HepG2 (cell line): Measurements from ENCODE around the gene MYL3. TPM values are rescaled to one million over a fixed set of nuclear protein-coding genes. Genes with fewer than 3 reads are reported as not detected.
A peak's percentile ranks its signal among the peaks of the same experiment; 100 is the strongest.

Experiments used
- ATAC-seq: fragments of 200-7000 bp; cut with Tn5 transposase; 3 replicates; pipeline ENCODE4 v1.9.1; 2020; ENCODE audit warnings: mild to moderate bottlenecking, moderate library complexity
- BruUV-seq: library from RNA; stranded (reverse); fragments of 400-500 nt; replicated peaks from 2 replicates; lab custom pipeline; 2021; lab: Mats Ljungman, UMichigan
- CTCF ChIA-PET: fragments of 300-600 bp; formaldehyde crosslinking; extraction: SDS; loops from one replicate; lab custom pipeline; 2021; ENCODE audit warnings: low total read pairs, inconsistent platforms, low intra/inter-chr PET ratio; lab: Yijun Ruan, JAX
- POLR2A ChIA-PET: fragments of 350-600 bp; sonication (Branson Sonifier 250); formaldehyde crosslinking; loops from one replicate; lab custom pipeline; 2020; ENCODE audit warnings: antibody characterized with exemption, inconsistent platforms; lab: Yijun Ruan, JAX
- DNase-seq: peaks from one replicate; pipeline ENCODE4 v3.0.0-alpha.2; 2015; ENCODE audit warnings: low spot score
- FAIRE-seq: peaks from 3 replicates; lab custom pipeline; 2011; peaks lifted over from hg19 to GRCh38; lab: Jason Lieb, UNC
- H2AFZ ChIP-seq: one replicate; pipeline ENCODE4 v1.6.1; 2011; ENCODE audit warnings: low read length, inconsistent platforms
- H3K27ac ChIP-seq: fragments of 300-600 bp; 3 replicates; pipeline ENCODE4 v1.8.0; 2011; ENCODE audit warnings: mixed run types, mild to moderate bottlenecking, mixed read lengths, low read length, inconsistent platforms; ENCODE audit not compliant: insufficient read depth; ENCODE audit errors: extremely low read length
- H3K27me3 ChIP-seq, 2 experiments: fragments of 200-600 bp in 1 of 2; 2 replicates in 1 of 2; 3 replicates in 1 of 2; pipeline versions ENCODE4 v1.6.0 to v1.8.0; 2011; ENCODE audit warnings: low read length in 2 of 2, mild to moderate bottlenecking in 2 of 2, moderate library complexity in 2 of 2, inconsistent platforms in 1 of 2; ENCODE audit not compliant: insufficient read depth in 2 of 2, control insufficient read depth in 1 of 2
- H3K36me3 ChIP-seq, 2 experiments: fragments of 200-600 bp in 1 of 2; replicated peaks in 1 of 2; 2 replicates in 1 of 2; 3 replicates in 1 of 2; pipeline versions ENCODE4 v1.5.1 to v1.8.0; 2011; ENCODE audit warnings: low read length in 2 of 2, inconsistent platforms in 1 of 2; ENCODE audit not compliant: insufficient read depth in 2 of 2, control insufficient read depth in 1 of 2
- H3K4me1 ChIP-seq: 2 replicates; pipeline ENCODE4 v1.5.1; 2012; ENCODE audit warnings: low read length, inconsistent platforms; ENCODE audit not compliant: insufficient read depth
- H3K4me2 ChIP-seq: 2 replicates; pipeline ENCODE4 v1.6.0; 2011; ENCODE audit warnings: low read depth, low read length, inconsistent platforms
- H3K4me3 ChIP-seq, 3 experiments: fragments of 200-600 bp in 1 of 3; sonication (generic), shearing (Covaris generic) in 1 of 3; replicated peaks in 1 of 3; 2 replicates each; pipeline ENCODE4 v1.5.1; 2011 to 2016; ENCODE audit warnings: low read length in 3 of 3, inconsistent platforms in 2 of 3, low read depth in 2 of 3, mild to moderate bottlenecking in 2 of 3, control low read depth in 1 of 3, mixed read lengths in 1 of 3; ENCODE audit not compliant: insufficient read depth in 1 of 3
- H3K79me2 ChIP-seq: one replicate; pipeline ENCODE4 v1.6.1; 2011; ENCODE audit warnings: low read length, inconsistent platforms; ENCODE audit not compliant: insufficient read depth
- H3K9ac ChIP-seq: 2 replicates; pipeline ENCODE4 v1.6.0; 2011; ENCODE audit warnings: mild to moderate bottlenecking, low read depth, low read length, inconsistent platforms; ENCODE audit not compliant: insufficient read depth
- H3K9me3 ChIP-seq: 2 replicates; pipeline ENCODE4 v1.5.1; 2012; ENCODE audit warnings: mild to moderate bottlenecking, low read length
- H4K20me1 ChIP-seq: 2 replicates; pipeline ENCODE4 v1.6.0; 2011; ENCODE audit warnings: inconsistent platforms, mild to moderate bottlenecking, low read length, moderate library complexity; ENCODE audit not compliant: insufficient read depth
- KLF11 ChIP-seq: IDR thresholded peaks from 2 replicates; pipeline ENCODE4 v1.6.1; 2016; ENCODE audit warnings: missing compliant biosample characterization
- MBD4 ChIP-seq: IDR thresholded peaks from 2 replicates; pipeline ENCODE4 v1.6.1; 2012; ENCODE audit warnings: low read length, inconsistent platforms, borderline replicate concordance
- MYC ChIP-seq: sonication (generic); formaldehyde crosslinking; IDR thresholded peaks from 2 replicates; pipeline ENCODE4 v1.9.0; 2021; ENCODE audit warnings: missing genetic modification reagents, borderline replicate concordance
- NCOA2 ChIP-seq: sonication (generic); formaldehyde crosslinking; IDR thresholded peaks from 2 replicates; pipeline ENCODE4 v1.8.0; 2022; ENCODE audit warnings: inconsistent platforms
- NCOR1 ChIP-seq: fragments of 200-600 bp; sonication (generic); IDR thresholded peaks from 2 replicates; pipeline ENCODE4 v1.7.0; 2017; ENCODE audit warnings: antibody characterized with exemption, low read length, borderline replicate concordance
- SMC3 ChIP-seq: IDR thresholded peaks from 2 replicates; pipeline ENCODE4 v1.6.1; 2011; ENCODE audit warnings: low read length, improper control_type of control experiment
- SP5 ChIP-seq: IDR thresholded peaks from 2 replicates; pipeline ENCODE4 v1.6.1; 2016; ENCODE audit warnings: low read depth, borderline replicate concordance
- TARDBP ChIP-seq: sonication (generic); formaldehyde crosslinking; IDR thresholded peaks from 2 replicates; pipeline ENCODE4 v1.8.0; 2022; ENCODE audit warnings: mild to moderate bottlenecking, missing genetic modification reagents
- ZFP90 ChIP-seq: sonication (generic); formaldehyde crosslinking; IDR thresholded peaks from 2 replicates; pipeline ENCODE4 v1.8.0; 2022; ENCODE audit warnings: missing genetic modification reagents, mild to moderate bottlenecking, inconsistent platforms, borderline replicate concordance
- ZNF878 ChIP-seq: sonication (generic); formaldehyde crosslinking; IDR thresholded peaks from 2 replicates; pipeline ENCODE4 v1.8.1; 2023; ENCODE audit warnings: mild to moderate bottlenecking, missing genetic modification reagents, moderate library complexity
- WGBS: methylation state at CpG from one replicate; pipeline ENCODE4 v1.1.6; 2017; ENCODE audit warnings: low lambda C conversion rate; 5-methylcytosine and 5-hydroxymethylcytosine counted together
- in situ Hi-C: cut with HindIII; loops from 2 replicates; pipeline ENCODE4 v1.10.0; 2017; ENCODE audit warnings: low pct_unique_long_range_greater_than_20kb; ENCODE audit not compliant: extremely low pct_ligation_motif_present
- intact Hi-C: fragments of 100-400 bp; cut with micrococcal nuclease; formaldehyde crosslinking; loops from one replicate; pipeline ENCODE4 v1.10.0; 2022; ENCODE audit not compliant: unreplicated experiment
- polyA plus RNA-seq, 8 experiments: library from polyadenylated mRNA; depleted of rRNA in 3 of 8; stranded (reverse) in 7 of 8; unstranded in 1 of 8; fragments of >200 nt; fragmentation: Illumina TruSeq in 4 of 8; extraction: Trizol in 4 of 8; gene quantifications; 2 replicates each; pipeline versions ENCODE4 v1.2.1 to v1.2.3, GENCODE V29; 2011 to 2016; ENCODE audit warnings: low read depth in 4 of 8, missing spikeins in 1 of 8, mixed read lengths in 1 of 8; ENCODE audit not compliant: insufficient read depth in 1 of 8
- total RNA-seq, 5 experiments: library from RNA; depleted of rRNA; stranded (reverse); fragments of >200 nt; fragmentation: Illumina TruSeq; extraction: Trizol; gene quantifications; 2 replicates each; pipeline ENCODE4 v1.2.3, GENCODE V29; 2016; ENCODE audit warnings: low read depth in 1 of 5
- TF ChIP-seq, protein P1 (sequence below): sonication (generic); formaldehyde crosslinking; IDR thresholded peaks from 2 replicates; pipeline ENCODE4 v1.4.0; 2020; ENCODE audit warnings: missing genetic modification reagents
- TF ChIP-seq, protein P2 (sequence below): sonication (generic); formaldehyde crosslinking; IDR thresholded peaks from 2 replicates; pipeline ENCODE4 v1.8.1; 2022; ENCODE audit warnings: low read depth, mild to moderate bottlenecking, missing genetic modification reagents
- TF ChIP-seq, protein P3 (sequence below): sonication (generic); formaldehyde crosslinking; IDR thresholded peaks from 2 replicates; pipeline ENCODE4 v1.5.0; 2020; ENCODE audit warnings: missing genetic modification reagents

Gene MYL3
- total and polyA plus RNA-seq, 2 of the 13 experiments (the other 11 are each of a cell fraction or from before 2014, with no cell fraction given) = not detected

DNA sequence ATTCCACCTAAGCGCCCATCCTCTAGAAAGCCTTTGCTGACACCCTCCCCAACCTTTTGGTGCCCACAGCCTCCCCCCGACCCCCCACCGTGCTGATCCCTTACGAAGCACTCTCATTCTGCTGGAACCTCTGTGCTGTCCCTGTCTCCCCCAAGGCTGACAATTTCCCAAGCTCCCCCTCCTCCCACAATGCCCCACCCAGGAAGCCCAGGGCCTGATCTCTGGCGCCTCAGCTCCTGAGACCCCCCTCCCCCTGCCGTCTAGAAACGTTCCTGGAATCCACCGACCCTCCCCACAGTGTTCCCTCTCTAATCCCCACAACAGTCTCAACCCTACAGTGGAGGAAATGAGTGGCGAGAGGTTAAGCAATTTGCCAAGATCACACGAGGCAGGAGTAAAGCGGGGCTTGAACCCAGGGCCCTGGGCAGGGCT lies 18.3 kb downstream of the MYL3 start:
- CTCF ChIA-PET = no interaction called here
- POLR2A ChIA-PET = no interaction called here
- Histone ChIP-seq H3K27me3 (no peaks in the 10 kb centered on the region; a peak in 1 of 5 replicates), H3K27ac (no peak overlapping the region), H3K4me2 (peak overlapping the region; percentile 61), H3K79me2 (no peaks in the 10 kb centered on the region), H3K4me3 (peak overlapping the region in 1 of 3 experiments; percentile 52; a peak in 1 of 6 replicates), H2AFZ (no peak overlapping the region), H3K9ac (no peak overlapping the region), H4K20me1 (no peaks in the 10 kb centered on the region), H3K9me3 (peaks cover 18% of the 10 kb centered on the region), H3K36me3 (no peaks in the 10 kb centered on the region), H3K4me1 (peaks cover 17% of the 10 kb centered on the region)
- FAIRE-seq (no peak), ATAC-seq (no peak), DNase-seq (no peak)
- no TSS peak for BruUV-seq
- 44% methylated on average over 11 of the region's 11 CpGs for WGBS
- in situ Hi-C loops = no loop called here
- intact Hi-C loops = no loop called here
- TF ChIP-seq TARDBP (CRISPR knock-in tag) (no peak), NCOR1 (no peak), SMC3 (no peak), NCOA2 (no peak), KLF11 (no peak), SP5 (CRISPR knock-in tag) (no peak), MBD4 (no peak), ZNF878 (no peak), MYC (CRISPR knock-in tag) (no peak), ZFP90 (CRISPR knock-in tag) (no peak)
- TF ChIP-seq, protein P1, sequence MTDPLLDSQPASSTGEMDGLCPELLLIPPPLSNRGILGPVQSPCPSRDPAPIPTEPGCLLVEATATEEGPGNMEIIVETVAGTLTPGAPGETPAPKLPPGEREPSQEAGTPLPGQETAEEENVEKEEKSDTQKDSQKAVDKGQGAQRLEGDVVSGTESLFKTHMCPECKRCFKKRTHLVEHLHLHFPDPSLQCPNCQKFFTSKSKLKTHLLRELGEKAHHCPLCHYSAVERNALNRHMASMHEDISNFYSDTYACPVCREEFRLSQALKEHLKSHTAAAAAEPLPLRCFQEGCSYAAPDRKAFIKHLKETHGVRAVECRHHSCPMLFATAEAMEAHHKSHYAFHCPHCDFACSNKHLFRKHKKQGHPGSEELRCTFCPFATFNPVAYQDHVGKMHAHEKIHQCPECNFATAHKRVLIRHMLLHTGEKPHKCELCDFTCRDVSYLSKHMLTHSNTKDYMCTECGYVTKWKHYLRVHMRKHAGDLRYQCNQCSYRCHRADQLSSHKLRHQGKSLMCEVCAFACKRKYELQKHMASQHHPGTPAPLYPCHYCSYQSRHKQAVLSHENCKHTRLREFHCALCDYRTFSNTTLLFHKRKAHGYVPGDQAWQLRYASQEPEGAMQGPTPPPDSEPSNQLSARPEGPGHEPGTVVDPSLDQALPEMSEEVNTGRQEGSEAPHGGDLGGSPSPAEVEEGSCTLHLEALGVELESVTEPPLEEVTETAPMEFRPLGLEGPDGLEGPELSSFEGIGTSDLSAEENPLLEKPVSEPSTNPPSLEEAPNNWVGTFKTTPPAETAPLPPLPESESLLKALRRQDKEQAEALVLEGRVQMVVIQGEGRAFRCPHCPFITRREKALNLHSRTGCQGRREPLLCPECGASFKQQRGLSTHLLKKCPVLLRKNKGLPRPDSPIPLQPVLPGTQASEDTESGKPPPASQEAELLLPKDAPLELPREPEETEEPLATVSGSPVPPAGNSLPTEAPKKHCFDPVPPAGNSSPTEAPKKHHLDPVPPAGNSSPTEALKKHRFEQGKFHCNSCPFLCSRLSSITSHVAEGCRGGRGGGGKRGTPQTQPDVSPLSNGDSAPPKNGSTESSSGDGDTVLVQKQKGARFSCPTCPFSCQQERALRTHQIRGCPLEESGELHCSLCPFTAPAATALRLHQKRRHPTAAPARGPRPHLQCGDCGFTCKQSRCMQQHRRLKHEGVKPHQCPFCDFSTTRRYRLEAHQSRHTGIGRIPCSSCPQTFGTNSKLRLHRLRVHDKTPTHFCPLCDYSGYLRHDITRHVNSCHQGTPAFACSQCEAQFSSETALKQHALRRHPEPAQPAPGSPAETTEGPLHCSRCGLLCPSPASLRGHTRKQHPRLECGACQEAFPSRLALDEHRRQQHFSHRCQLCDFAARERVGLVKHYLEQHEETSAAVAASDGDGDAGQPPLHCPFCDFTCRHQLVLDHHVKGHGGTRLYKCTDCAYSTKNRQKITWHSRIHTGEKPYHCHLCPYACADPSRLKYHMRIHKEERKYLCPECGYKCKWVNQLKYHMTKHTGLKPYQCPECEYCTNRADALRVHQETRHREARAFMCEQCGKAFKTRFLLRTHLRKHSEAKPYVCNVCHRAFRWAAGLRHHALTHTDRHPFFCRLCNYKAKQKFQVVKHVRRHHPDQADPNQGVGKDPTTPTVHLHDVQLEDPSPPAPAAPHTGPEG (CRISPR knock-in tag) = no peak
- TF ChIP-seq, protein P2, sequence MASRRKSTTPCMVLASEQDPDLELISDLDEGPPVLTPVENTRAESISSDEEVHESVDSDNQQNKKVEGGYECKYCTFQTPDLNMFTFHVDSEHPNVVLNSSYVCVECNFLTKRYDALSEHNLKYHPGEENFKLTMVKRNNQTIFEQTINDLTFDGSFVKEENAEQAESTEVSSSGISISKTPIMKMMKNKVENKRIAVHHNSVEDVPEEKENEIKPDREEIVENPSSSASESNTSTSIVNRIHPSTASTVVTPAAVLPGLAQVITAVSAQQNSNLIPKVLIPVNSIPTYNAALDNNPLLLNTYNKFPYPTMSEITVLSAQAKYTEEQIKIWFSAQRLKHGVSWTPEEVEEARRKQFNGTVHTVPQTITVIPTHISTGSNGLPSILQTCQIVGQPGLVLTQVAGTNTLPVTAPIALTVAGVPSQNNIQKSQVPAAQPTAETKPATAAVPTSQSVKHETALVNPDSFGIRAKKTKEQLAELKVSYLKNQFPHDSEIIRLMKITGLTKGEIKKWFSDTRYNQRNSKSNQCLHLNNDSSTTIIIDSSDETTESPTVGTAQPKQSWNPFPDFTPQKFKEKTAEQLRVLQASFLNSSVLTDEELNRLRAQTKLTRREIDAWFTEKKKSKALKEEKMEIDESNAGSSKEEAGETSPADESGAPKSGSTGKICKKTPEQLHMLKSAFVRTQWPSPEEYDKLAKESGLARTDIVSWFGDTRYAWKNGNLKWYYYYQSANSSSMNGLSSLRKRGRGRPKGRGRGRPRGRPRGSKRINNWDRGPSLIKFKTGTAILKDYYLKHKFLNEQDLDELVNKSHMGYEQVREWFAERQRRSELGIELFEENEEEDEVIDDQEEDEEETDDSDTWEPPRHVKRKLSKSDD (CRISPR knock-in tag) = no peak
- TF ChIP-seq, protein P3, sequence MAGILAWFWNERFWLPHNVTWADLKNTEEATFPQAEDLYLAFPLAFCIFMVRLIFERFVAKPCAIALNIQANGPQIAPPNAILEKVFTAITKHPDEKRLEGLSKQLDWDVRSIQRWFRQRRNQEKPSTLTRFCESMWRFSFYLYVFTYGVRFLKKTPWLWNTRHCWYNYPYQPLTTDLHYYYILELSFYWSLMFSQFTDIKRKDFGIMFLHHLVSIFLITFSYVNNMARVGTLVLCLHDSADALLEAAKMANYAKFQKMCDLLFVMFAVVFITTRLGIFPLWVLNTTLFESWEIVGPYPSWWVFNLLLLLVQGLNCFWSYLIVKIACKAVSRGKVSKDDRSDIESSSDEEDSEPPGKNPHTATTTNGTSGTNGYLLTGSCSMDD (CRISPR knock-in tag) = no peak
